ENCODE data around the gene LMBR1.

- TF ChIP-seq POLR2AphosphoS5 (IDR thresholded peaks at IDR 0.05; ENCODE audit: borderline replicate concordance, low read depth, low read length) (no peak), EZH2 (IDR thresholded peaks at IDR 0.05) (no peak)
Observed at GRCh38 chr7:156759579-156760202, 133.3 kb downstream of the LMBR1 start.

Data from SK-N-MC (cell line).